ENCODE data around the gene FILIP1. TPM values are rescaled to one million over a fixed set of nuclear protein-coding genes. Genes with fewer than 3 reads are reported as not detected.

Gene FILIP1
- total and polyA plus RNA-seq, 8 donors, result 14.4 to 45.2 (median 32.5) TPM

DNA sequence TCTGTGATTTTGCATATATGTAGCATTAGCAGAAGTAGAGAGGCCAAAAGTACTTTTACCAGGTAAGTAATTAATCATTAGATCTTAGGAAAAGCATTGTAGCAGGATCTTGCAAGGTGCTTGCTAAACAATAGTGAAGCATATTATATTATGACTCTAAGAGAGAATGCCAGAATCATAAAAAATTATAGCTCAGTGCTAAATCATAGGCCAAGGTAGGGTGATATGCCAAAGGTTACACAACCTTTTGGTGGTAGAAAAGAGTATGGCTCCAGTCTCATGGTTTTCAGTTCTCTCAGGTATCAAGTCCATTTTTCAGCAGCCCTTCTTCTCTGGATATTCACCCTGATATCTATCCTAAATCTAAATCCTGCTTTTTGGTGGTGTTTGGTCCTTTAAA, 192.1 kb downstream of the FILIP1 start:
- intact Hi-C loops (cut with DNase I), result no loop called here
- TF ChIP-seq CTCF (IDR thresholded peaks at IDR 0.05), result no peak
- H3K27me3 ChIP-seq, result no peaks in the 10 kb centered on the region
- no peak overlapping the region for H3K27ac ChIP-seq
- H3K4me3 ChIP-seq, result no peak overlapping the region
- peaks cover 8 to 15% of the 10 kb centered on the region in 2 donors for H3K4me1 ChIP-seq
- ATAC-seq (no peak), DNase-seq (no peak)
- H3K36me3 ChIP-seq, result no peaks in the 10 kb centered on the region
- H3K9me3 ChIP-seq, result no peaks in the 10 kb centered on the region

DNA sequence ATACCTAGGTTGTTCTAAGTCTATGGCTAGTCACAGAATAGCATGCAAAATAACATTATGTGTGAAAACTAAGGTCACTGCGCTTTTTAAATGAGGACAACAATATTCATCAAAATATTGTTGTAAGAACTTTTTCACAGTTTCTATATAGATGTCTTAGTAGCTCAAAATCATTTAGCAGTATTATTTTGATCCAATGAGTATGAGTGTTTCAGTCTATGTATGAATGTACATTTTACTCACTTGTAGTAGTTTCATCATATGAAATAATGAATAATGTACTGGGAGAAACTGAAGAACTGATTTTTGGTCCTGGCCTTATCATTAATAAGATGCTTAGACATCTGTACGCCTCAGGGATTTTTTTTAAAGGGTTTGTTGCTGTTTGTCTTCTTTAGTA, 192.5 kb downstream of the FILIP1 start:
- H3K9me3 ChIP-seq, result no peaks in the 10 kb centered on the region
- no peaks in the 10 kb centered on the region for H3K27me3 ChIP-seq
- DNase-seq (no peak), ATAC-seq (no peak)
- H3K27ac ChIP-seq, result no peak overlapping the region
- no peaks in the 10 kb centered on the region for H3K36me3 ChIP-seq
- intact Hi-C loops (cut with DNase I), result no loop called here
- H3K4me1 ChIP-seq, result peaks cover 8 to 15% of the 10 kb centered on the region in 2 donors
- TF ChIP-seq CTCF (IDR thresholded peaks at IDR 0.05), result no peak
- H3K4me3 ChIP-seq, result no peak overlapping the region

DNA sequence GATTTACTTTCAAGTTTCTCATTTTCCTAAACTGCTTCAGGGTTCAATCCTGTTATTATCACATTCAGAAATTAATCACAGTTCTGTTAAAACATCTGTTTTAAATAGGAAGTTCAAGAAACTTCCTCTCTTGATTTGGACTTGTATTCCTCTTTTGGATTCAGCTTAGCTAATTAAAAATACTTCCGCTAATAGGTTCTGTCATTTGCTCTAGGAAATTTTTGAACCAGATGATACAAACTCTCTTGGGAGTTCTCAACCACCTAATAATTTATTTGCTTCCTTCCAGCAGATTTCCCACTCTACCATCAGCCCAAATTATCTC, 193.1 kb downstream of the FILIP1 start:
- Histone ChIP-seq H3K27me3 (no peaks in the 10 kb centered on the region), H3K4me1 (peaks cover 8 to 15% of the 10 kb centered on the region in 2 donors), H3K4me3 (no peak overlapping the region), H3K27ac (no peak overlapping the region), H3K9me3 (no peaks in the 10 kb centered on the region), H3K36me3 (no peaks in the 10 kb centered on the region)
- ATAC-seq (no peak), DNase-seq (no peak)
- TF ChIP-seq CTCF (IDR thresholded peaks at IDR 0.05), result no peak
- intact Hi-C loops (cut with DNase I), result no loop called here

GRCh38 chr6:75299801-75300530, 193.6 kb downstream of the FILIP1 start:
- H3K27ac ChIP-seq, result no peak overlapping the region

More at GRCh38 chr6:75299801-75300530, 193.6 kb downstream of the FILIP1 start:
- H3K4me1 ChIP-seq, result peaks cover 8 to 15% of the 10 kb centered on the region in 2 donors
- ATAC-seq (peak; percentile 54), DNase-seq (no peak)
- H3K36me3 ChIP-seq, result no peaks in the 10 kb centered on the region
- no peaks in the 10 kb centered on the region for H3K9me3 ChIP-seq
- intact Hi-C loops (cut with DNase I), result loop anchor here in 1 of 2 donors (5.0 kb wide), 1 partner anchor 227 kb away; no protein-coding TSS in a partner anchor
- TF ChIP-seq CTCF (IDR thresholded peaks at IDR 0.05), result no peak
- no peaks in the 10 kb centered on the region for H3K27me3 ChIP-seq
- H3K4me3 ChIP-seq, result no peak overlapping the region

Measured in left lung (tissue), 10 donors.